ENCODE measurements around the gene TEDDM1. TPM values are rescaled to one million over a fixed set of nuclear protein-coding genes. Genes with fewer than 3 reads are reported as not detected.

Gene TEDDM1
- total and polyA plus RNA-seq, 7 donors, result not detected

DNA sequence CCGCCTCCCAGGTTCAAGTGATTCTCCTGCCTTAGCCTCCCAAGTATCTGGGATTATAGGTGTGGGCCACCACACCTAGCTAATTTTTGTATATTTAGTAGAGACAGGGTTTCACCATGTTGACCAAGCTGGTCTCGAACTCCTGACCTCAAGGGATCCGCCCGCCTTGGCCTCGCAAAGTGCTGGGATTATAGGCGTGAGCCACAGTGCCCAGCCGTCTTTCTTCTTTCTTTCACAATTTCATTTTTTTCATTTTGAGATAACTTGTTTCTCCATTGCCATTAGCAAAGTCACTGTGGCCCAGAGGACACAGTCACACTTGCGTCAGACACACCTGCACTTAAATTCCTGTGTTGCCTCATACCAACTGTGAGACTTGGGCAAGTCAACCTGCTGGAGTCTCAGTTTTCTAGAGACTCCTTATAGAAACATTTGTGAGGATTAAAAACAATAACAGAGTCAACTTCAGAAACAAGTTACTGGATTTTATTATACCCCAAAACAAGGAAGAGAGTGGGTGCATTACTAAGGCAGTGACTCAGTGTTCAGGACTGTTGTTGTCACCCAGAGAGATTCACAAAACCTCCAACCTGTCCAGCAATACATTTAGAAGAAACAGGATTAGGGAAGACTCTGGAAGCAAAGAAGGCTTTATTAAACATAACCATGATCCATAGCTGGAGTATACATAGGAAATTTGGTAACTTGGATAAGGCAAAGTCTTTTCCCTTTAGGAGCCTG, 2.6 kb downstream of the TEDDM1 start:
- H3K27ac ChIP-seq, result peak overlapping the region; percentile 70
- ATAC-seq, result peak in 3 of 4 donors; percentile 31 to 64 (median 48)

DNA sequence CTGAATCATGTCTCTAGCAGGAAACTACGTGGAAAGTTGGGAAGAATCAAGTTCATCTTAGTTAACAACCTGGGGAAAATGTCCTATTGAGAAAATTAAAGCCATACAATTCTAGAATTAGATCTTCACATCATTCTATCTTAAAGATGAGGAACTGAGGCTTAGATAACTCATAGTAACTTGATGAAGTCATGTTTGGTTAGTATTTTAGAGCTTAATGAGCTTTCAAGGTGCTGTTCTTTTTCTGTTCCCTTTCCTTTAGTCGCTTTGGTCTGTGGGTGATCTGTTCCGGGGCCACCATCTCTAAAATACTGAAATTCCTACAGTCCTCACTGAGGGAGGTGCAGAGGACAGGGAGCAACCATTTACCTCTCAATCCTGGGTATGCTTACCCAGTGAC, 4.6 kb downstream of the TEDDM1 start:
- H3K9me3 ChIP-seq, result no peaks in the 10 kb centered on the region
- H3K27ac ChIP-seq, result peak overlapping the region; percentile 70
- TF ChIP-seq, protein P1, sequence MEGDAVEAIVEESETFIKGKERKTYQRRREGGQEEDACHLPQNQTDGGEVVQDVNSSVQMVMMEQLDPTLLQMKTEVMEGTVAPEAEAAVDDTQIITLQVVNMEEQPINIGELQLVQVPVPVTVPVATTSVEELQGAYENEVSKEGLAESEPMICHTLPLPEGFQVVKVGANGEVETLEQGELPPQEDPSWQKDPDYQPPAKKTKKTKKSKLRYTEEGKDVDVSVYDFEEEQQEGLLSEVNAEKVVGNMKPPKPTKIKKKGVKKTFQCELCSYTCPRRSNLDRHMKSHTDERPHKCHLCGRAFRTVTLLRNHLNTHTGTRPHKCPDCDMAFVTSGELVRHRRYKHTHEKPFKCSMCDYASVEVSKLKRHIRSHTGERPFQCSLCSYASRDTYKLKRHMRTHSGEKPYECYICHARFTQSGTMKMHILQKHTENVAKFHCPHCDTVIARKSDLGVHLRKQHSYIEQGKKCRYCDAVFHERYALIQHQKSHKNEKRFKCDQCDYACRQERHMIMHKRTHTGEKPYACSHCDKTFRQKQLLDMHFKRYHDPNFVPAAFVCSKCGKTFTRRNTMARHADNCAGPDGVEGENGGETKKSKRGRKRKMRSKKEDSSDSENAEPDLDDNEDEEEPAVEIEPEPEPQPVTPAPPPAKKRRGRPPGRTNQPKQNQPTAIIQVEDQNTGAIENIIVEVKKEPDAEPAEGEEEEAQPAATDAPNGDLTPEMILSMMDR (IDR thresholded peaks at IDR 0.05), result no peak
- H3K4me3 ChIP-seq, result no peak overlapping the region
- DNase-seq (no peak), ATAC-seq (no peak)
- no peaks in the 10 kb centered on the region for H3K27me3 ChIP-seq (ENCODE audit: insufficient read depth in 3 of 3, low read length in 2 of 3)
- peaks cover 34% of the 10 kb centered on the region for H3K4me1 ChIP-seq
- no peaks in the 10 kb centered on the region for H3K36me3 ChIP-seq (ENCODE audit: insufficient read depth in 1 of 2, low read depth in 1 of 2)
- 78 to 87% (median 84%) methylated on average over 3 of the region's 3 CpGs for WGBS, 3 donors
- intact Hi-C loops (cut with DNase I), result loop anchor here (1.0 to 5.0 kb wide), 4 partner anchors 94 to 311 kb away; no protein-coding TSS in a partner anchor

More for the DNA sequence above, 2.6 kb downstream of the TEDDM1 start:
- intact Hi-C loops (cut with DNase I), result loop anchor here (2.0 to 5.0 kb wide), 2 partner anchors 96 to 313 kb away; no protein-coding TSS in a partner anchor
- DNase-seq, result no peak
- Histone ChIP-seq H3K36me3 (ENCODE audit: insufficient read depth in 1 of 2, low read depth in 1 of 2) (no peaks in the 10 kb centered on the region), H3K9me3 (no peaks in the 10 kb centered on the region), H3K4me3 (no peak overlapping the region), H3K4me1 (peaks cover 29% of the 10 kb centered on the region), H3K27me3 (ENCODE audit: insufficient read depth in 3 of 3, low read length in 2 of 3) (no peaks in the 10 kb centered on the region)
- TF ChIP-seq, protein P1 (IDR thresholded peaks at IDR 0.05), result no peak
- WGBS, 3 donors, result 88 to 91% (median 89%) methylated on average over 8 of the region's 8 CpGs

DNA sequence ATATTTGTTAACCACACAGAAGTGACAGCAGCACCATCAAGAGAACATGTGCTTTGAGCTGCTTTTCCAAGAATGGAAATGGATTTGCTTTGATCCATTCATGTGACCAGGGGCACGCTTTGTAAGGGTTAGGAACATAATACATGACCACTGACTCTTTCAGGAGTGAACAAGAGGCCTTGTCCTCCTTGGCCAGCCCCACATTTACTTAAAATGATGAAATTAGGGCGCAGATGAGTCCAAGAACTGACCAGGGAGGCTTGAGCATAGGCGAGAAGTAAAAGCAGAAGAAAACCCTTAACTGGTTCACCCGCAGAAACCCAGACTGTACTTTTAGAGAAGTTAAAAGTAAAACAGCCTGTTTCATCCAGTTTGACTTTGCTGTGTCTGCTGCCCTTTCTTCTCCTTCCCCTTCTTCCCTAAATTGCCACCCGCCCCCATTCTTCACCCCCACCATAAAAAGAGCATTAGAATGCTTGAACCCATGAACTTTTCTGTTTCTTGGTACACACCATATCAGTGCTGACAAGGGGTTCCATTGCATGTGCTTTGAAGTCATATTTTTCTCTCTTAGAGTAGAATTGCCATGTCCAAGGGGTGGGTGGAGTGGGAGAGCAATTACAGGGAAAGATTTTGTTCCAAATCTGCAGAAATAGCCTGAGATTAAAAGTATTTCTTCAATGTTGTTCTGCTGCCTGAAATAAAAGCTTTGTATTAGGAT, 6.3 kb downstream of the TEDDM1 start:
- ATAC-seq (no peak), DNase-seq (no peak)
- Histone ChIP-seq H3K4me3 (no peak overlapping the region), H3K4me1 (peaks cover 34% of the 10 kb centered on the region), H3K36me3 (ENCODE audit: insufficient read depth in 1 of 2, low read depth in 1 of 2) (no peaks in the 10 kb centered on the region), H3K27me3 (ENCODE audit: insufficient read depth in 3 of 3, low read length in 2 of 3) (no peaks in the 10 kb centered on the region), H3K27ac (peak overlapping the region; percentile 14), H3K9me3 (no peaks in the 10 kb centered on the region)
- intact Hi-C loops (cut with DNase I), result loop anchor here in 1 of 2 donors (5.0 kb wide), 1 partner anchor 102 kb away; no protein-coding TSS in a partner anchor
- TF ChIP-seq, protein P1 (IDR thresholded peaks at IDR 0.05), result no peak
- 67 to 78% (median 70%) methylated on average over 5 of the region's 5 CpGs for WGBS, 3 donors

DNA sequence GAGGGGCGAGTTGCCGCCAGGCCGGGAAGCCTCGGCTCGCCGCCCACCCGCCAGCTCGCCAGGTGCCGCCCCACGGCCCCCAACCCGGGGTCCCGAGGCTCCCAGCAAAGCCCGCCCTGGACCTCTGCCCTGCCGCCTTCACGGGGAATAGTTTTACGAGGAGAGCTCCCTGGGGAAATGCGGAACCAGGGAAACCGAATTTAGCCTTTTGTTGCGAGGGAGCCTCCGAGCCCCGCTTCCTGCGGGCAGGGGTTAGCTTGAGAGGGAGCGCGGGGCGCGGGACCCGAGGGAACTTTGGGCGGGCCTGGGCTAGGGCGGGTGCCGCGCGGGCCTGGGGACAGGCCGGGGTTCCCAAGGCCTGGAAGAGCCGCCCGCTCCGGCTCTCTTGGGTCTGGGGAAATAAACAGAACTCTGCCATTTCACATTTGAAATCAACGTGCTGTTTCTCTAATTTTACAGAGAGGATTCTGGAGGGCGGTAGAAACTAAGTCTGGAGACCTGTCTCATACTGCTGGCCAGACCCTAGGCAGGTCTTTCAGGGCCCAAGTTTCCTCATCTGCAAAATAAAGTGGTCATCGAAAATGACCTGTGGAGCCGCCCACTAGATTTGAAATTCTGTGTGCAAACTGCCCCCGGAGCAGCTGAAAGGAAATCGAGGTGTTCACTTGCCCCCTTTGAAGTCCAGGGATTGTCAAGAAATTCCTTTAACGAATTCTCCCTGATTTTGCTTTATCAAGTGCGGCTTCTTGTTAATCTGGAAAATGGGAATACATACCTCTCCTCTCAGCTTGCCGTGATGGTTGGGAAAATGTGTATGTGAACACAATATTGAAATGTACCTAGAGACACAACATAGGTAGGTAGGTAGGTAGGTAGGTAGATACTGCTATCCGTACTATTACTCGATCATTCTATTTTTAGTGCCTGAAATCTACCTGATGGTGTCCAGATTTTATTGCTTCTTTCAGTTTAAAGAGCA, 8.1 kb downstream of the TEDDM1 start:
- TF ChIP-seq, protein P1 (IDR thresholded peaks at IDR 0.05), result no peak
- no peaks in the 10 kb centered on the region for H3K27me3 ChIP-seq (ENCODE audit: insufficient read depth in 3 of 3, low read length in 2 of 3)
- peak; percentile 29 to 47 (median 42) for ATAC-seq
- WGBS, 3 donors, result 13 to 15% (median 14%) methylated on average over 41 to 47 of the region's 47 CpGs
- H3K36me3 ChIP-seq (ENCODE audit: insufficient read depth in 1 of 2, low read depth in 1 of 2), result peaks cover 4 to 17% of the 10 kb centered on the region in 2 donors
- no peaks in the 10 kb centered on the region for H3K9me3 ChIP-seq
- intact Hi-C loops (cut with DNase I), result loop anchor here in 1 of 2 donors (5.0 kb wide), 1 partner anchor 100 kb away; no protein-coding TSS in a partner anchor
- peak overlapping the region; percentile 98 for H3K27ac ChIP-seq
- peak overlapping the region; percentile 96 for H3K4me3 ChIP-seq
- peak in 1 of 2 donors; percentile 69 for DNase-seq
- peaks cover 40% of the 10 kb centered on the region for H3K4me1 ChIP-seq
